Body of pancreas (tissue), 4 donors: ENCODE results near the gene SYT13.

Source experiments
- CTCF ChIP-seq, 7 experiments: fragments of 450-650 bp in 4 of 7; fragments of 200-600 bp in 3 of 7; sonication (generic) in 3 of 7; IDR thresholded peaks; one replicate each; pipeline ENCODE4 v1.5.1; 2016 to 2019; ENCODE audit warnings: antibody characterized with exemption in 7 of 7
- POLR2A ChIP-seq, 3 donors: fragments of 450-650 bp; IDR thresholded peaks; one replicate each; pipeline ENCODE4 v1.6.1; 2016; ENCODE audit warnings: antibody characterized with exemption in 3 of 3, mild to moderate bottlenecking in 2 of 3

DNA sequence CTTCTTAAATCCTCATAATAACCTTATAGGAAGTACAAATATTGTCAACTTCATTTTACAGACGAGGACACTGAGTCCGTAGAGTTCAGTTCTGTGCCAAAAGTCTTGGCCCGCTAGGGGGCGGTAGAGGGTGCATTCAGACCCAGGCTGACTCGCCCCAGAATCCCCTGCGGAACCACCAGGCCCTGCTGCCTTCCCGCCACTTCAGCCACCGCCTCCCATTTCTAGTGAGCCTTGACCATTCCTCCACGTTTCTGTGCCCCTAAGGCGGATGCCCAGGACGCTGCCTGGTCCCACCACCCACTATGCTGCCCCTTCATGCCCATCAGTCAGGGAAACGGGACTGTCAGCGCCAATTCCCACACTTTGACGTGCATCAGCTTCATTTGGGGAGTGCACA is 19.1 kb downstream of the SYT13 start:
- TF ChIP-seq CTCF (IDR thresholded peaks at IDR 0.05) (peak in 1 of 7 experiments; percentile 11), POLR2A (IDR thresholded peaks at IDR 0.05) (no peak)
